Measurements from ENCODE around the gene NACA. TPM values are rescaled to one million over a fixed set of nuclear protein-coding genes. Genes with fewer than 3 reads are reported as not detected.
"Not testable (repeated sequence)": the region's sequence is repeated elsewhere in the genome, so short reads cannot be mapped to it uniquely, and the experiment has no call there.

The NACA gene
- total RNA-seq, result 223 TPM

DNA sequence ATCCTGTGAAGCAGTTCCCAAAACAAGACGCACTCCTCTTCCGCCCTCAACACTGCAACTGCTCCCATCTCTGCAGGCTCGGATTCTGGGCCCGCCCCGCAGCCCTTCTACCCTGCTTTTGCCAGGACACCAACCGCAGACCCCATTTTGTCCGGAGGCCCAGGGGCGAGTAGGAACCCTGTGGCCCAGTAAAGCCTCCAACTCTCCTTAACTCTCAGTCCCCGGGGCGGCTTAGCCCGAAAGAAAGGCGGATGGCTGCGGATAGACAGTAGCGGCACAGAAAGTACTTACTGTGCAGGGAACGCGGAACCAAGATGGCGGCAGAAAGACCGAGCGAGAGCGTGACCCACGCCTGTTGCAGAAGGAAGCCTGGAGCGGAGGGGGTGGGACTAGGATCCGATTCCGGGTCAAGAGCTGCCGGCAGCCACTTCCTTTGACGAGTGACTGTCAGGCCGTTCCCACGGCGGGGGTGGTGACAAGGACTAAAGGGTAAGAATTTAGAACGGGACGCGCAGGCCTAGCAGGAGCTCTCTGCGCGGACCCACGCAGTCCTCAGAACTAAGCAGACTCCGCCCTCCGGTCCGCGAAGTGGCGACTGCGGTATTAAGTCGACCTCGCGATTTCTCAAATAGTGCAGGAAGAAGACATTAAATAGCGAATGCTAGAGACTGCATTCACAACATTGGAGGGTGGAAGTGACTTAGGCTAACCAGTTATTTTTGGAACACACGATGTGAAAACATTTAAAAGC lies at the start of gene NACA:
TSS of gene NACA (minus strand) at position 328 of the 751 bp plus-strand sequence. CDS start 778 bp downstream, outside the sequence.
- peak; percentile 99 for DNase-seq (ENCODE audit: low spot score)
- peak; percentile 95 for ATAC-seq

DNA sequence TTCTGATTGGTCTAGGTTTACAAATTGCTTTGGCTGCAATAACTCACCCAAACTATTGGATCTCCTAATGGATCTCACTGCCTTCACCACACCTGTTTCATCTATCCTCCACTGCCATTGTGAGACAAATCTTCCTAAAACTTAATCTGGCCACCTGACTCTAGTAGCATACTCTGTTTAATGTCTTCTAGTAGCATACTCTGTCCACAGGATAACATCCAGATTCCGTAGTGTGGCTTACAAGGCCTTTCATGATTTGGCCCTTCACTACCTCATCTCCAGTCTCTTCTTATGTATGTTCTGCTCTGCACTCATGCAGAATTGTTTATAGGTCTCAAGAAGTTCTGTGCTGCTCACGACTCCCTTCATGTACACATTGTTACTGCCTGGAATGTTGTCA lies 48.0 kb upstream of the NACA start:
- no peak for ATAC-seq
- peak; percentile 6 for DNase-seq (ENCODE audit: low spot score)

DNA sequence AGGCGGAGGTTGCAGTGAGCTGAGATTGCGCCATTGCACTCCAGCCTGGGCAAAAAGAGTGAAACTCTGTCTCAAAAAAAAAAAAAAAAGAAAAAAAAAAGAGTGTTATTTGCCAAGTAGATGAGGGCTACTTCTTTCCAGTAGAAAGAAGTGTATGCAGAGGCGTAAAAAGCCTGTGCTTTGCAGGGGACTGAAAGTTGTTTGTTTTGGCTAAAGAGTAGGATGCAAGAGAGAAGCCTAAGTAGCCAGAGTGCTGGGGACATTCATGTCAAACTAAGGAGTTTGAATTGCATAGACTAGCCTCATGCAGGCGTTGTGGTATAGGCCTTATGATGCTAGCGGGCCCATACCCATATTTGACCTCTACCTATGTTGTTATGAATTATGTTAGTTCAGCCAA lies 47.5 kb upstream of the NACA start:
- peak; percentile 4 for ATAC-seq
- DNase-seq (ENCODE audit: low spot score), result no peak

DNA sequence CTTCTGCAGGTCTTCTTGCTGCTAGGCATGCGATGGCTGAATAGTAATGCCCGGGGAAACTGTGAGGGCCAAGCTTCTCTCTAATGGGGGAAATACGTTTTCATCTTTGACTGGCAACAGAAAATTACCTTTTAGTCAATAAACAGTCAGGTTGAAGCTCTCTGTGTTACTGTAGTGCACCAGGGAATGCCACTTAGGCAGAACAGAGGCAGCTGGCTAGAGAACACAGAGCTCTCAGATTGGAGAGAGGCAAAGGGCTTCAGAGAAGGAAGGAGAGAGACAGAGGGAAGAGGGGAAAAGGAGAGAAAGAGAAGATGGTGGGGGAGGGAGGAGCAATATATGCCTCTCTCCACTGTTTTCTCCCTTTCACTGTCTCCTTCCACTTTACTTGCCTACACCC lies 44.8 kb upstream of the NACA start:
- DNase-seq (ENCODE audit: low spot score) (no peak), ATAC-seq (no peak)

DNA sequence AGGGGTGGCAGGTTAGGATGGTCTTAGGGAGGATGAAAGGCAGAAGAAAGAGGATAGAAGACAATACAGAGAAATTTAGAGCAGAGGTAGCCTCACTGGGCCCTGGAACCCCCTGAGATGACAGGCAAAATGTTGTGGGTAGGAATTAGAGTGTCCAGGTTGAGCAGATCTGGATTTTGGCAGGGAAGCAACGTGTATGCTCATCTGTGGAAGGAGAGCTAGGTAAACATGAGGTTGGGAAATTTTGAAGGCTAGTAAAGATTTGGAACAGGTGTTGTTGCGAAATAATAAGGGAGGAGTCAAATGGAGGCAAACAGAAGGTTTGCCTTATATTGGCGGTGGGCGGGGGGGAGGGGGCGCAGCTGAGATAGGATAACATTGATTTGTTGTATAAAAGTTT lies 43.3 kb upstream of the NACA start:
- peak; percentile 71 for DNase-seq (ENCODE audit: low spot score)
- ATAC-seq, result peak; percentile 59

DNA sequence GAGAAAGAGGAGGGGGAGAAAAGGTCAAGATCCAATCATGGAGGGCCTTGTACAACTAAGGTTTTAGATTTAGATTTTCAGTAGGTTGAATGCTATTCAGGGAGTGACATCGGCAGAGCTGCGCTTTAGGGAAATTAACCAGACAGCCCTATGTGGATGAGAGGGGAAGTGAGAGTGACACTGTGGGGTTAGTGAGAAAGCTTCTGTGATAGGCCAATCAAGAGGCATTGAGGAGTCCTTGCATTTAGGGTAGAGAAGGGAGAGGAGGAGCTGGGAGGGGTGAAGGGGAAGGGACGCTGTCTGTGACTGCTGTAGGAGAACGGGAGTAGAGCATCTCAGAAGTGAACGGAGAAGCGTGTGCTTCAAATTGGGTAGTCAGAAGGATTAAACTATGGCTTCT lies 41.4 kb upstream of the NACA start:
- peak; percentile 41 for ATAC-seq

DNA sequence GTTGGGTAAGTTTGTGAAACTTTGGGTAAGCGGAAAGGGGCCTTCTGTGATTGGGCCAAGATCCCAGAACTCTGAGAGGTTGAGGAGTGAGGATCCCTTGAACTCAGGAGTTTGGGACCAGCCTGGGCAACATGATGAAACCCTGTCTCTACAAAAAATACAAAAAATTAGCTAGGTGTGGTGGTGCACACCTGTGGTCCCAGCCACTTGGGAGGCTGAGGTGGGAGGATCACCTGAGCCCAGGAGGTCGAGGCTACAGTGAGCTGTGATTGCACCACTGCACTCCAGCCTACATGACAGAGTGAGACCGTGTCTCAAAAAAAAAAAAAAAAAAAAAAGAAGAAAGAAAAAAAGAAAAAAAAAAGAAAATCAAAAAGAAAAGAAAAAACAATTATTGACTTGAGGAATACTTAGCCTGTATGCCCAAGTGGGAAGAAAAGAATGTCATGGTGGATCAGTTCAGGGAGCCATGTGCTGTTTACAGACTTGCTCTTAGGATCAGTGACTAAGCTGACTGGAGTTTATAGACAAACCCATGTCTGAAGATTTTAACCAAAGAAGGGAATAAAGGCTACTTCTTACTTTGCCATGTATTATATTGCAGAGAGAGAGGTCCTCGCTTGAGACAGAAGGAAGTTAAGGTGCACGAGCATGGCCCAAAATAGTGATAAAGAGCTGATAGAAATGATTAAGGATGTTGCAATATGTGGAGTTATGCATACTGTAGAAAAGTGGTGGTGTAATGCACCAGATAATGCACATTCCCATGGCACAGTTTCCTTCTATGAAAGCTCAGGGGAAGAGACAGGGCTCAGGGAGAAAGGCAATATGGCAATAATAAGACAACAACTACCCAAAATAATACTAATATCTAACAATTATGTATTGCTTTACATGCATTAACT lies 38.9 kb upstream of the NACA start:
- ATAC-seq, result no peak
- DNase-seq (ENCODE audit: low spot score), result no peak

More for the DNA sequence above, 41.4 kb upstream of the NACA start:
- no peak for DNase-seq (ENCODE audit: low spot score)

DNA sequence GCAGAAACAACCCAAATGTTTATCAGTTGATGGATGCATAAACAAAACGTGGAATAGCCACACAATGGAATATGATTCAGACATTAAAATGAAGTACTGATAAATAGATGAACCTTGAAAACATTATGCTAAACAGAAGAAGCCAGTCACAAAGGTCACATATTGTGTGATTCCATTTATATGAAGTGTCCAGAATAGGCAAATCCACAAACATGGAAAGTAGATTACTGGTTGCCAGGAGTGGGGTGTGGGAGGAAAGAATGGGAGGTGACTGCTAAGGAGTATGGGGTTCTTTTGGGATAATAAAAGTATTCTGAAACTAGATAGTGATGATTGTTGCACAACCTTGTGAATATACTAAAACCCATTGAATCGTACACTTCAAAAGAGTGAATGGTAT lies 36.7 kb upstream of the NACA start:
- ATAC-seq, result no peak
- no peak for DNase-seq (ENCODE audit: low spot score)

DNA sequence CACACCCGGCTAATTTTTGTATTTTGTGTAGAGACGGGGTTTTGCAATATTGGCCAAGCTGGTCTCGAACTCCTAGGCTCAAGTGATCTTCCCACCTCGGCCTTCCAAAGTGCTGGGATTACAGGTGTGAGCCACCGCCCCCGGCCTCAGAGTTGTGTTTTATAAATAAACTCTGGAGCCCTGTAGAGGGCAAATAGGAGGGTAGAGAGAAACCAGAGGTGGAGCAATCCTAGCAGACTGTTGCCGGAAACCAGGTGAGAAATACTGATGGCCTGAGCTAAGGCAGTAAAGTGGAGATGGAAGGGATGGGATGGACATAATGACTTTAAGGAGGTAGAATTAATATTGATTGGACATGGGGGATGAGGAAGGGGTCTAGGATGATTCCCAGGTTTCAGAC lies 35.4 kb upstream of the NACA start:
- peak; percentile 75 for DNase-seq (ENCODE audit: low spot score)
- peak; percentile 51 for ATAC-seq

DNA sequence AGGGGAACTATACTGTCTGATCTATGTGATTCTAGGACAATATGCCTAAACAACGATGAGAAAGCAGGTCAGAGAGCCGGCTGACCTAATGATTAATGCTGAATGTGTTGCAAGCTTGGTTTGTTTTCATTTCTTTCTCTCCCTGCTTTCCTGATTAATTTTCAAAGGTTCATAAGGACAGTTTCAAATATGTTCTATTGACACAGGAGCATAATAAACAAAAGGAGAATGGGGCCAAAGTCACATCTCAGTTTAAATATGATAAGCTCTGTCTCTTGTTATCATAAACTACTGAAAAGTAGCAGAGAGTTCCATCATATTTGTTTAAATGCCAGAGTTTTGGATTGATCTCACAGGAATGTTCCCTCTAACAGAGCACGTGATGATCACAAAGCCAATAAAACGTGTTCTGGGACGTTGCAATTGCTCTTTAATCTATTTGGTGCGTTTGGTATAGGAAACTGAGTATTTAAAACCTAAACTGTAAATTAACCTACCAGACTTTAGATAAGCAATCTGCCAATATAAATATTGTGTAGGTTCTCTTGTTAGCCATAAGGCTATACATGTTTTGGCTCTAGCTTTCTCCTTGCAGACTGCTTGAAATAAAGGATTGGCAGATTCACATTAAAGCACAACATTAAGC lies 34.3 kb upstream of the NACA start:
- DNase-seq (ENCODE audit: low spot score) (no peak), ATAC-seq (peak; percentile 37)

DNA sequence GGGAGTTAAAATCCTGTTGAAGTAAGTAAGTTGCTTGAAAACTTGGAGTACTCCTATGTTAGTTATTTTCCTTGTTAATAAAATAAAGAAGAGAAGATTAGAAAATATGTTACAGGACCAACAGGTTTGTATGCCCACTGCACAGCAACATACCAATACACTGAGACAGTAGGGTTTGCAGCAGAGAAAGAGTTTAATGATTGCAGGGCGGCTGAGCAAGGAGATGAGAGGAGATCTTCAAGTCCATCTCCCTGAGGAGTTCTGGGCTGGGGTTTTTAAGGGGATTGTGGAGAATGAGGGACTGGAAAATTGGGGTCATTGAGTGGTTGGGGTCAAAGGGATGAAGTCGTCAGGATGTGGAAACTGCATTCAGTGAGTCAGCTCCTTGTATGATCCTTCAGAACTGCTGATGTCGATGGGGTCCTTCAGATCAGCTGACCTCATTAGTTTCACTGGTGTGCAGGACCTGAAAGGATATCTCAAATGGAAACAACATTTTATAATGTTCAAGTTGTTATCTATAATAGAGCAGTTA lies 33.7 kb upstream of the NACA start:
- no peak for ATAC-seq
- no peak for DNase-seq (ENCODE audit: low spot score)

DNA sequence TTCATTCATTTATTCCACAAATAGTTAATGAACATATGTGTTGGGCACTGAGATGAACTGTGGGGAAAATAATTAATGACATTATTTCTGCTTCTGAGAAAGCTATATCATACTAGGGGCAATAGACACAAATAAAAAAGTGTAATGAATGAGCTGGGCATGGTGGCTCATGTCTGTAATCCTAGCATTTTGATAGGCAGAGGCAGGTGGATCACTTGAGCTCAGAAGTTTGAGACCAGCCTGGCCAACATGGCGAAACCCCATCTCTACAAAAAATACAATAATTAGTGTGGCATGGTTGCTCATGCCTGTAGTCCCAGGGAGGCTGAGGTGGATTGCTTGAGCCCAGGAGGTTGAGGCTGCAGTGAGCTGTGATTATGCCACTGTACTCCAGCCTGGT lies 32.9 kb upstream of the NACA start:
- DNase-seq (ENCODE audit: low spot score); ATAC-seq: not testable (repeated sequence)

DNA sequence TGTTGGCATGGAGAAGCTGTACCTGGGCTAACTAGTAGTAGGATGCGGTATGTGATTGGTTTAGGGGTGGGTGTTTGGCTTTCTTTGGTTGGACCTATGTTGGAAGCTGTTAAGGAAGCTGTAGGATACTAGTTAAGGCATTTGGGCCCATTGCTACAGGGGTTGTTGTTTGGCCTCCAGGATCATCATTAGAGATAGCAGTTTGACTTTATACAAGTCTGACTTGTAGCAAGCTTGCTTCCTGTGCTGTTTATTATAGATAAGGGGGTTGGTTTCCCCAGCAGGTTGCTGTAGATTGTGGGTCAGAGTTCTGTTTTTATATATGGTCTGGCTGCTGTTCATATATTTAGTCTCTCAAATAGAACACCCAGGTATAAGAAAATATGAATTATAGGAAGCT lies 28.5 kb upstream of the NACA start:
- DNase-seq (ENCODE audit: low spot score), result no peak

DNA sequence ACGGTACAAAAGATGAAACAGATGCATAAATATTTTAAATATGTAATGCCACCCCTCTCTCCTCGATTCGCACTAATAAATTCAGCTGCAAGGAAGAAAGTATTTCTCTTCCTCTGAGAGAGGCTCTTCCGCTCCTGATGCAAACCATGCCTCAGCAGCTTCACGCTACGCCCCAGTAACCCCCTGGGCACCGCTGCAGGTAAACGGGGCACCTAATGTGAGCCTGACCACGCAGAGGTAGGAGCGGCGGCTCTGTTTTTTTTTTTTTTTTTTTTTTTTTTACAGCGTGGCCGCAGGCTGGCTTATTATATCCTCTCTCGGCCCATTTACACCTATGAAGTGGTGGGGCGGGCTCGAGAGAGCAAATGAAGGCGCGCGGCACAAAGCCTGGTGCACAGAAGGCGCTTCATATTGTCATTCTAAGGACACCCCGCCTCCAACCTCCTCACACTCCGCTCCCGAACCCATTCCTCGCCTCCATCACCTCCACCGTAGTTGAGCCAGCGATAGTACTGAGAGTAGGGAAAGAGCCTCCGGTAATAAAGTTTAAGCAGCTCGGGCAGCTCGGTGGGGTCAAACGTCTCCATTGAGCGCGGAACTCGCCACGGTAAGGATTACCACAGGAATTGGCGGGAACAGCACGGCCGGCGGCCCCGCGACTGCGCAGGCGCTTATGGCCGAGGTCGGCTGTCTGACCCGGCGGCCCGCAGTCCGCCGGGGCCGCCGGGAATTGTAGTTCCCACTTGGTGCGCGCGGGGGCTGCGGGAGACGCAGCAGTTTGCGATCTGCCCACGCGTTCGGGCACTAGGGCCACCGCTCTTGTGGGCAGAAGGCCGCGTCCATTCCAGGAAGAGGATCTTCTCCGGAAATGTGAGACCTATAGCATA lies 26.9 kb upstream of the NACA start, which contains the start of gene PRIM1:
TSS of gene PRIM1 (minus strand) at position 612 of the 887 bp plus-strand sequence. CDS start at position 587, 25 bp downstream.
- DNase-seq (ENCODE audit: low spot score), result peak; percentile 88

More for the DNA sequence above, 28.5 kb upstream of the NACA start:
- no peak for ATAC-seq

DNA sequence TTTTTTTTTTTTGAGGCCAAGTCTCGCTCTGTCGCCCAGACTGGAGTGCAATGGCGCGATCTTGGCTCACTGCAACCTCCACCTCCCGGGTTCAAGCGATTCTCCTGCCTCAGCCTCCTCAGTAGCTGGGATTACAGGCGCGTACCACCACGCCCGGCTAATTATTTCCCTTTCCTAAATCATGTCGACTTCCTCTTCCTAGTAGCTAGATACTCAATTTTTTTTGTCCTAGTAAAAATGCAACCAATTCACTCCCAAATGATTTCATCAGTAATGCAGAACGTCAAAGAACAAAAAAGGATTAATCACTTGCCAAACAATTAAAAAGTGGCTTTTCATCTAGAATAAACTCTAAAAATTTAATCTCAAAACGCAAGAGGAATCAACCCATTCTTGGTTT lies 25.5 kb upstream of the NACA start:
- not testable (repeated sequence) for ATAC-seq

More for the DNA sequence above, 26.9 kb upstream of the NACA start, which contains the start of gene PRIM1:
- peak; percentile 94 for ATAC-seq

DNA sequence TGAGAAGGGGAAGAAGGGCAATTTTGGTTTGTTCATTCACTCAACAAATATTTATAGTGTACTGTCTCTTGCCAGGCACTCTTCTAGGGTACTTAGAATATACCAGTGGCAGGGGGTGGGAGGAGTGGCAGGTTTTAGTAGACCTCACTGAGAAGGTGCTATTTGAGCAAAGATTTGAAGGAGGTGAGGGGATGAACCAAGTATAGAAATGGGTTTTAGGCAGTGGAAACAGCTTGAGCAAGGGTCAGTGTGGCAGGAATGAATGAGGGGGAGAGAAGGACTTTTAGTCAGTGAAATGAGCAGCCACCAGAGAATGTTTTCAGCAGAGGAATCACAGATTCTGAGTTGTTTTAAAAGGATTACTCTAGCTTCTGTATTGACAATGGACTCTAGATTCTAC lies 24.8 kb upstream of the NACA start:
- ATAC-seq (no peak), DNase-seq (ENCODE audit: low spot score) (no peak)

More for the DNA sequence above, 25.5 kb upstream of the NACA start:
- not testable (repeated sequence) for DNase-seq (ENCODE audit: low spot score)

DNA sequence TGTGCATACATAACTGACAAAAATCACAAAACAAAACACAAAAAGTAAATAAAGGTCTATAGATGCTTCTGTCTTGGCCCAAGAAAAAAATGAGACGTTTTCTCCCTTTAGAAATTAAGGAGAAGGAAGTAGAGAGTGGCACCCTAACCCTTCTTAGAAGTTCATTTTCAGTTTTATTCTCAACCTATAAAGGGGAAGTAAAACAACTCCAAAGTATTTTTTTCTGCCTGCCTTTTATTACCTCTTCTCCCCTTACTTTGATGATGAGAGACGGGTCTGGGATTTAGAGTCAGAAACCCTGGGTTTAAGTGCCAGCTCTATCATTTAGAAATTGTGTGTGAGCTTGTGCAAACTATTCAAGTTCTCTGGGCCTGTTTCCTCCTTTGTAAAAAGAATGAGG lies 24.3 kb upstream of the NACA start:
- DNase-seq (ENCODE audit: low spot score), result no peak
- ATAC-seq, result no peak

DNA sequence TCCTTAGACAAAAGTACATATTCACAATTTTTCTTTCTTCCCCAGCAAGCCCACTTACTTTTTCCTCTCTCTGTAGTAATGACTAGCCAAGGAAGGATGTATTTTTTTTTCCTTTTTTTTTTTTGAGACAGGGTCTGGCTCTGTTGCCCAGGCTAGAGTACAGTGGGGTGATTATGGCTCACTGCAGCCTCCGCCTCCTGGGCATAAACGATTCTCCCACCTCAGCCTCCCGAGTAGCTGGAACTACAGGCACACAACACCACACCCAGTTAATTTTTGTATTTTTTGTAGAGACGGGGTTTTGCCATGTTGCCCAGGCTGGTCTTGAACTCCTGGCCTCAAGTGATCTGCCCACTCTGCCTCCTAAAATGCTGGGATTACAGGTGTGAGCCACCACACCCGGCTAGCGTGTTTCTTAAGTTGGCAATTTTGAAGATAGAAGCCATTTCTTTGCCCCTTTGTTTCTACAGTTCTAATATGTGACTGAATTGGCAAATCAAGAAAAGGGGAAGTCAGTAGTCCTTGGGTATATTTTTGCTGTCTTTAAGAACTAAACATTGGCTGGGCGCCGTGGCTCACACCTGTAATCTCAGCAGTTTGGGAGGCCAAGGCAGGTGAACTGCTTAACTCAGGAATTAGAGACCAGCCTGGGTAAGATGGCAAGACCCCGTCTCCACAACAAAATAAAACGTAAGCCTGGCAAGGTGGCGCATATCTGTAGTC lies 3.2 kb upstream of the NACA start:
- peak; percentile 30 for DNase-seq (ENCODE audit: low spot score)

DNA sequence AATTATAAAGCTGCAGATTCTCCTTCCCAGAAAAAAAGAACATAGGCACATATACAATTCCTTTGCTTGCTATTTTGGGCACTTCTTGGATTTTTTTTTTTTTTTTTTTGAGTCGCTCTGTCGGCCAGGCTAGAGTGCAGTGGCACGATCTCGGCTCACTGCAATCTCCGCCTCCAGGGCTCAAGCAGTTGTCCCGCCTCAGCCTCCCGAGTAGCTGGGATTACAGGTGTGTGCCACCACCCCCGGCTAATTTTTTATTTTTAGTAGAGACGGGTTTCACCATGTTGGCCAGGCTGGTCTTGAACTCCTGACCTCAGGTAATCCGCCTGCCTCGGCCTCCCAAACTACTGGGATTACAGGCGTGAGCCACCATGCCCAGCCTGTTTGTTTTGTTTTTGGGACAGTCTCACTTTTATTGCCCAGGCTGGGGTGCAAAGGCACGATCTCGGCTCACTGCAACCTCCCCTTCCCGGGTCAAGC lies 1.1 kb upstream of the NACA start:
- not testable (repeated sequence) for ATAC-seq
- DNase-seq (ENCODE audit: low spot score), result peak; percentile 44

More for the DNA sequence above, 3.2 kb upstream of the NACA start:
- no peak for ATAC-seq

Data from left lobe of liver (tissue), 2 donors.